Body of pancreas (tissue), 4 donors: ENCODE measurements around the gene LYRM4. TPM values are rescaled to one million over a fixed set of nuclear protein-coding genes. Genes with fewer than 3 reads are reported as not detected.

ENCODE experiments used
- ATAC-seq: fragments of 150-250 bp; one replicate; pipeline ENCODE4 v1.9.1; 2016
- DNase-seq, 4 donors: peaks; one replicate each; pipeline ENCODE4 v3.0.0-alpha.2; 2019
- H3K27ac ChIP-seq, 4 donors: fragments of 200-600 bp; sonication (generic); 1 replicate in 3 of 4; 2 replicates in 1 of 4; pipeline versions ENCODE4 v1.5.1 to v1.6.1; 2016 to 2019; ENCODE audit warnings: mild to moderate bottlenecking in 1 of 4, mixed read lengths in 1 of 4, moderate library complexity in 1 of 4
- H3K27me3 ChIP-seq, 2 donors: fragments of 200-600 bp; sonication (generic); one replicate each; pipeline ENCODE4 v1.6.0; 2016; ENCODE audit warnings: mild to moderate bottlenecking in 1 of 2
- H3K36me3 ChIP-seq, 2 donors: fragments of 200-600 bp; sonication (generic); replicated peaks in 1 of 2; 2 replicates each; pipeline ENCODE4 v1.5.1; 2016; ENCODE audit warnings: low read depth in 2 of 2; ENCODE audit not compliant: insufficient read depth in 1 of 2
- H3K4me1 ChIP-seq: fragments of 200-600 bp; sonication (generic); one replicate; pipeline ENCODE4 v1.6.0; 2016
- H3K4me3 ChIP-seq, 2 donors: fragments of 200-600 bp; sonication (generic); 1 replicate in 1 of 2; 2 replicates in 1 of 2; pipeline ENCODE4 v1.5.1; 2016 to 2019
- H3K9me3 ChIP-seq, 3 donors: fragments of 200-600 bp; sonication (generic); 1 replicate in 2 of 3; 2 replicates in 1 of 3; pipeline ENCODE4 v1.5.1; 2016
- POLR2A ChIP-seq, 3 donors: fragments of 450-650 bp; IDR thresholded peaks; one replicate each; pipeline ENCODE4 v1.6.1; 2016; ENCODE audit warnings: antibody characterized with exemption in 3 of 3, mild to moderate bottlenecking in 2 of 3
- WGBS, 2 donors: methylation state at CpG; one replicate each; pipeline ENCODE4 v1.1.5; 2017; 5-methylcytosine and 5-hydroxymethylcytosine counted together
- intact Hi-C: fragments of 100-400 bp; cut with DNase I; formaldehyde crosslinking; loops from one replicate; pipeline ENCODE4 v1.15.1; 2023
- total RNA-seq, 2 donors: library from RNA; depleted of rRNA; stranded (reverse); fragments of >200 nt; gene quantifications; one replicate each; pipeline ENCODE4 v1.1.0, GENCODE V29; 2016
- TF ChIP-seq, protein P1 (sequence below), 7 experiments: fragments of 450-650 bp in 4 of 7; fragments of 200-600 bp in 3 of 7; sonication (generic) in 3 of 7; IDR thresholded peaks; one replicate each; pipeline ENCODE4 v1.5.1; 2016 to 2019; ENCODE audit warnings: antibody characterized with exemption in 7 of 7

Gene LYRM4
- total RNA-seq, 2 donors from 2014 or later = 15.3 to 18.5 TPM

GRCh38 chr6:5285081-5285480 is 24.3 kb upstream of the LYRM4 start:
- H3K4me3 ChIP-seq = no peak overlapping the region
- no peak overlapping the region for H3K27ac ChIP-seq
- H3K36me3 ChIP-seq = no peaks in the 10 kb centered on the region
- no peak for TF ChIP-seq POLR2A (IDR thresholded peaks at IDR 0.05)
- TF ChIP-seq, protein P1, sequence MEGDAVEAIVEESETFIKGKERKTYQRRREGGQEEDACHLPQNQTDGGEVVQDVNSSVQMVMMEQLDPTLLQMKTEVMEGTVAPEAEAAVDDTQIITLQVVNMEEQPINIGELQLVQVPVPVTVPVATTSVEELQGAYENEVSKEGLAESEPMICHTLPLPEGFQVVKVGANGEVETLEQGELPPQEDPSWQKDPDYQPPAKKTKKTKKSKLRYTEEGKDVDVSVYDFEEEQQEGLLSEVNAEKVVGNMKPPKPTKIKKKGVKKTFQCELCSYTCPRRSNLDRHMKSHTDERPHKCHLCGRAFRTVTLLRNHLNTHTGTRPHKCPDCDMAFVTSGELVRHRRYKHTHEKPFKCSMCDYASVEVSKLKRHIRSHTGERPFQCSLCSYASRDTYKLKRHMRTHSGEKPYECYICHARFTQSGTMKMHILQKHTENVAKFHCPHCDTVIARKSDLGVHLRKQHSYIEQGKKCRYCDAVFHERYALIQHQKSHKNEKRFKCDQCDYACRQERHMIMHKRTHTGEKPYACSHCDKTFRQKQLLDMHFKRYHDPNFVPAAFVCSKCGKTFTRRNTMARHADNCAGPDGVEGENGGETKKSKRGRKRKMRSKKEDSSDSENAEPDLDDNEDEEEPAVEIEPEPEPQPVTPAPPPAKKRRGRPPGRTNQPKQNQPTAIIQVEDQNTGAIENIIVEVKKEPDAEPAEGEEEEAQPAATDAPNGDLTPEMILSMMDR (IDR thresholded peaks at IDR 0.05) = no peak
- 90 to 94% methylated on average over 6 of the region's 6 CpGs for whole genome bisulfite sequencing, 2 donors
- ATAC-seq = no peak
- H3K4me1 ChIP-seq = peaks cover 11% of the 10 kb centered on the region
- intact Hi-C loops = no loop called here
- H3K9me3 ChIP-seq = no peaks in the 10 kb centered on the region
- no peak for DNase-seq
- H3K27me3 ChIP-seq = no peaks in the 10 kb centered on the region

GRCh38 chr6:5282191-5282623 is 21.5 kb upstream of the LYRM4 start:
- no peaks in the 10 kb centered on the region for H3K4me1 ChIP-seq
- no peaks in the 10 kb centered on the region for H3K27me3 ChIP-seq
- intact Hi-C loops = no loop called here
- H3K9me3 ChIP-seq = no peaks in the 10 kb centered on the region
- DNase-seq = no peak
- ATAC-seq = no peak
- no peaks in the 10 kb centered on the region for H3K36me3 ChIP-seq
- no peak overlapping the region for H3K4me3 ChIP-seq
- WGBS, 2 donors = 85 to 87% methylated on average over 7 to 9 of the region's 9 CpGs
- no peak overlapping the region for H3K27ac ChIP-seq
- TF ChIP-seq, protein P1 (IDR thresholded peaks at IDR 0.05) = no peak
- TF ChIP-seq POLR2A (IDR thresholded peaks at IDR 0.05) = no peak

GRCh38 chr6:5280920-5281319 is 20.2 kb upstream of the LYRM4 start:
- Histone ChIP-seq H3K36me3 (no peaks in the 10 kb centered on the region), H3K27ac (no peak overlapping the region), H3K27me3 (no peaks in the 10 kb centered on the region), H3K9me3 (no peaks in the 10 kb centered on the region), H3K4me3 (no peak overlapping the region), H3K4me1 (no peaks in the 10 kb centered on the region)
- intact Hi-C loops = no loop called here
- WGBS, 2 donors = 72 to 94% methylated on average over 2 of the region's 2 CpGs
- TF ChIP-seq, protein P1 (IDR thresholded peaks at IDR 0.05) = no peak
- no peak for TF ChIP-seq POLR2A (IDR thresholded peaks at IDR 0.05)
- DNase-seq (no peak), ATAC-seq (no peak)

- no peak for TF ChIP-seq POLR2A (IDR thresholded peaks at IDR 0.05)
- TF ChIP-seq, protein P1 (IDR thresholded peaks at IDR 0.05) = no peak
- Histone ChIP-seq H3K27me3 (no peaks in the 10 kb centered on the region), H3K4me1 (no peaks in the 10 kb centered on the region), H3K4me3 (no peak overlapping the region), H3K9me3 (no peaks in the 10 kb centered on the region), H3K36me3 (no peaks in the 10 kb centered on the region), H3K27ac (no peak overlapping the region)
- WGBS, 2 donors = 91 to 100% methylated on average over 2 of the region's 2 CpGs
- no peak for DNase-seq
- intact Hi-C loops = no loop called here
- ATAC-seq = no peak
Observed at GRCh38 chr6:5279891-5280338, 19.2 kb upstream of the LYRM4 start.

DNA sequence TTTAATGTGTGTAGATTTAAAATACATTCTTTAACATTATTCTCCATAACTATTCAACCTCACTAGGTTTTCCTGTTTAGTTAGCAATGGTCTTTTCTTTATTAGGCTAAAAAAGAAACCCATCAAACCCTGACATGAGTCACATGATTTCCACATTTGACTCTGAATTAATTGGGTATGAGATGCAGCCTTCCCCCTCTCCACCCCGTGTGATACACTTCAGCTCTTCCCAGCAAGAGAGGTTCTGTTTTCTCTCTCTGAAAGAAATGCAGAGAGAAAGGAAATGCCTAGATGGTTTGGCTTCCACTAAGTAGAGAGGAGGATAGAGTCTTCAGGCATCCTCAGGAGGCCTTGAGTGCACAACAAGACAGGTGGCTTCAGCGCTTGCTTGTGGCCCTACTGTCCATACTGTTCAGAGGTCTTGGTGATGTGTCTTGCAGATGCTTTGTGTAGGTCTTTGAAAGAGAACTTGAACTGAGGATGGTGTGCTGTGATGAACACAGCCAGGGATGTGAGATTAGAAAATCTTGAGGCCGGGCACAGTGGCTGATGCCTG is 17.9 kb upstream of the LYRM4 start:
- intact Hi-C loops = no loop called here
- no peak overlapping the region for H3K27ac ChIP-seq
- WGBS, 2 donors = 81 to 93% methylated on average over 3 of the region's 3 CpGs
- no peaks in the 10 kb centered on the region for H3K4me1 ChIP-seq
- no peaks in the 10 kb centered on the region for H3K9me3 ChIP-seq
- no peaks in the 10 kb centered on the region for H3K27me3 ChIP-seq
- no peak for TF ChIP-seq POLR2A (IDR thresholded peaks at IDR 0.05)
- TF ChIP-seq, protein P1 (IDR thresholded peaks at IDR 0.05) = no peak
- DNase-seq = no peak
- no peak for ATAC-seq
- H3K36me3 ChIP-seq = no peaks in the 10 kb centered on the region
- H3K4me3 ChIP-seq = no peak overlapping the region
